NCI-H2196 (cell line): Measurements from ENCODE around the gene ILKAP.

Experiments
- DNase-seq: peaks from one replicate; lab custom pipeline; 2025; ENCODE audit not compliant: unreplicated experiment; lab: John Stamatoyannopoulos, UW

The ILKAP gene

GRCh38 chr2:238138331-238139195 is 64.9 kb downstream of the ILKAP start, which contains the start of gene KLHL30:
Gene KLHL30, plus strand, starts transcription at chr2:238138668. Its CDS starts 2,087 bp downstream, at chr2:238140755.
- no peak for DNase-seq

DNA sequence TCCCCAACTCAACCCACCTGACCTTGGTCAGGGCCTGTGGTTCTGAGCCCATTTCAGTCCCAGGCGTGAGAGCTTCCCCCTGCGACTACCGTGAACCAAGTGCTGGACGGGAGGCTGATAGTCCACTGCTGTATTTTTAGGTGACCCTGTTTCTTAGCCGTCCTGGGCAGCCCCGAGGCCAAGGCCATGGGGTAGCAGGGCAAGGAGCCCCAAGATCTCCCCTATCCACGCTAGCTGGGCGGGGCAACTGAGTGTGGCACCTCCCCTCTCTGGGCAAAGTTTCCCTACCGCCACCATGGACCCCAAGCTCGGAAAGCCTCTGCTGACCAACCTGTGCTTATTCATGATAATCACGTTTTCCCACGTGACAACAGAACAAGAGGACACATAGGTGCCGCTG is 65.6 kb downstream of the ILKAP start:
- DNase-seq, result no peak

GRCh38 chr2:238136820-238137537 is 66.5 kb downstream of the ILKAP start:
- no peak for DNase-seq

DNA sequence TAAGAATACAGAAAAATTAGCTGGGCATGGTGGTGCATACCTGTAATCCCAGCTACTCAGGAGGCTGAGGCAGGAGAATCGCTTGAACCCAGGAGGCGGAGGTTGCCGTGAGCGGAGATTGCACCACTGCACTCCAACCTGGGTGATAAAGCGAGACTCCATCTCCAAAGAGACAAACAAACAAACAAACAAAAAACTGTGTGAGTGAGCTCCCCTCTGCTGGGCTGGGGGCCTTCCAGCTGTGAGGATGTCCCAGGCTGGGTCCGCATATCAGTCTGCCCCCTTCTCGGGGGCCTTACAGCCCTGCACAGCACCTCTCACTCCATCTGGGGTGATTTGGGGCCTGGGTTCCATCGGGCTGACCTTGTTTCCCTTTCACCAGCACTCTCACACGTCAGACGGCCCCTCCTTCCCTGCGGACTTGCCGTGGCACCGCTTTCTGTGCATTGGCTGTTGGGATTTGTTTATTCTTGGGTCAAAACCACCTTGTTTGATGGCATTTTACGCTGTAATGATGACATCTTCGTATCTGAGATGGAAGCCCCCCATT is 67.8 kb downstream of the ILKAP start:
- DNase-seq, result no peak

DNA sequence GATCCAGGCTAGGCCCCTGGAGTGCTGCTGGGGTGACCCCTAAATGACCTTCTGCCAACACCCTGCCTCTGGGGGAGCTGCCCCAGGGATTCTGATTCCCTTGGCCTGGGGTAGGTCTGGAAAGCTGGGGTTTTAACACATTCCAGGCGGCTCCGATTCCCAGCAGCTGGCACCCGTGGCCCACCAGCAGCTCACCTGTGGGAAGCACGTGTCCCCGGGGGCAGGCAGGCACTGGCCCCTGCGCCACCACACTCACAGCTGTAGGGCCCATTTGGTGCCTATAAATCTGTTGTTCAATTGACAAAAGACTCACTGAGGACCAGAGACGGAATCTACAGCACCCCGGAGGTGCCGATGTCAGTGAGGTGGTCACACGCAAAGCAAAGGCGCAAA is 69.1 kb downstream of the ILKAP start:
- no peak for DNase-seq

GRCh38 chr2:238133499-238134392 is 69.7 kb downstream of the ILKAP start:
- no peak for DNase-seq

DNA sequence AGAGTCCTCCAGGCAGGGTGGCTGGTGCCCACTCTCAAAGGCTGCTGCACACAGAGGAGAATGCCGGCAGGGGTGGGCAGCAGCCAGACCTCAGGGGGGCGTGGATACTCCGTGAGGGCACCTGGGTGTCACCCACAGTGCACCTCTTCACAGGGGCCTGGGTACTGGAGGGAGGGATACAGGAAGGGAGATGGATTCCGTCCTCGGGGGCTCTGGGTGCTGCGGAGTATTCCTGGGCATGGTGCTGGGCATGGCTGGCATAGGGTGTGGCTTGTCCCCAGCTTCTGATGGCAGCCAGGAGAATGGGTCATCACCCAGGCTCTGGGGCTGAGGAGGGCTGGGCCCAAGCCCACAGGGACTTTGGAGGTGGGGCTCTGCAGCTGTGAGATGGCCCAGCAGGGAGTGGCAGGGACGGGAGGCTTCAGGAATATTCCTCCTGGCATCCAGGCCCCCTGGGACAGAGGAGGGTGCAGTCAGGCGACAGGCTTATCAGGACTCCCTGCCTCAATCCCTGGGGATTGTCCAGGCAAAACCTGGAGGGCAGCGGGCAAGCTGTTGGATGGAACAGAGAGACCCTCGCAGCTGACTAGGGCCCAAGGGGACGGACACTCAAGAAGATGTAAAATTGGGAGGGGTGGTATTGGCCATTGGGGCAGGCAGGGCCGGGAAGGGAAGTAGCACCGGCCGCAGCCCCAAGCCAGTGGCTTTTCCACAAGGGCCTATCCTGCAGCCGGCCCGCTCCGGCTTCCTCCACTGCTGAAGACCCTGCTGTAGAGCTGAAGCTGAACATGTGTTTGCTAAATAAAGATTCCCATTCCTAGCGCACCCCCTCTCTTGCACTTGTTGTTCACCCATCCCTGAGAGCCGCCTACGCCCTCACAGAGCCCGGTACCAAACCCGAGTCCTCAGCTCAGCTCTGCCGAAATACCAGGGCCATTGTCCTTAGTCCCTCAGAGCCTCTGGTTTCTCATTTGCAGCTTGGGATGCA is 70.7 kb downstream of the ILKAP start:
- no peak for DNase-seq

DNA sequence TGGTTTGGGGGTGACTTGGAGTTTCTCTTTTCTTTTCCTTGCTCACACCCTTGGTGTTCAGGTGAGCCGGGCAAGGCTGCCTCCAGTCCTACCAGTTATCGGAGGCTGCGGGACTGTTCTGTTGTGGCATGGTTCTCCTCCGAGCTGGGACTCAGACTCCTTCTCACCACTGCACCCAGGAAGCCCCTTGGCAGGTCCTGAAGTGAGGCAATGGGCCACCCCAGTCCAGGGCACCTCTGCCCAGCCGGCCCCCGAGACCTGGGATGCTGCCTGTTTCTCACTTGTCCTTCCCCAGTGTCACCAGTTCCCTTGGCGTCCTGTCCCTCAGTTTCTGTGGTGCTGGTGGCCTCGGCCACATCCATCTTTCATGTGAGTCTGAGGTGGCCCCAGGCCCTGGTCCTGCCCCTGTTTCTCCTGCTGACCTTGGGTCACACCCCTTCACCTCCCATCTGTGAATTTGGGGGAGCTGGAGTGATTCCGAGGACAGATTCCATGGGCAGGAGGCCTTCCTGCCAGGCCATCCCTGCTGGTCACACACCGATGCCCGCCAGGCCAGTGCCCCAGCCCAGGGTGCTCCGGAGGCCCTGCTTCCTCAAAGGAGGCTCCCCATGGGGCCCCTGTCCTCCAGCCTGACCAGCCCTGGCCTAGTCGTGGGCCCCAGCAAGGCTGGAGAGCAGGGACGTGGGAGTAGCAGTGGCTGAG is 71.6 kb downstream of the ILKAP start:
- DNase-seq, result no peak

- no peak for DNase-seq
These were observed 72.5 kb downstream of the ILKAP start for GRCh38 chr2:238130696-238131628.

- no peak for DNase-seq
These were observed 73.3 kb downstream of the ILKAP start for GRCh38 chr2:238130111-238130695.

- DNase-seq, result no peak
These were observed 74.1 kb downstream of the ILKAP start for GRCh38 chr2:238129166-238130010.

- no peak for DNase-seq
These were observed 74.9 kb downstream of the ILKAP start for GRCh38 chr2:238128534-238129001.

DNA sequence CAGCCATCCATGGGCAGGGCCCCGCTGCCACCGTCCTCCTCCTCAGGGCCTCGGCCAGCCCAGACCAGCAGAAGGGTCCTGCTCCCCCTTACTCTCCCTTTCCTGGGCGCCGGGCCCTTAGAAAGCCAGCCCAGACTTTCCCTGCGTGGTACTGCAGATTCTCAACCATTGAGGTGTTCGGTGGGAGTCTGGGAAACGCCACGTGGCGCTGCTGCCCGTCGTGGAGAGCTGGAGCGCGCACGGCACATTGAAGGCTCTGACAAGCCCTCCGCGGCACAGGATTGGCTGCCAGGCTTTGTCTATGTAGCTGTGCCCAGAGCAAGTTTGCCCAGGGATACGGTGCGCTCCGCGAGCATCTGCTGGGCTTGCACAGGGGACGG is 75.4 kb downstream of the ILKAP start:
- no peak for DNase-seq

- no peak for DNase-seq
These were observed 76.1 kb downstream of the ILKAP start for GRCh38 chr2:238127165-238128060.

GRCh38 chr2:238126775-238127164 is 76.7 kb downstream of the ILKAP start:
- no peak for DNase-seq

- no peak for DNase-seq
These were observed 77.2 kb downstream of the ILKAP start for GRCh38 chr2:238126338-238126737.
